ENCODE results near the gene LRRC10. TPM values are rescaled to one million over a fixed set of nuclear protein-coding genes. Genes with fewer than 3 reads are reported as not detected.

LRRC10 gene
- total RNA-seq, 2 donors from 2014 or later = not detected

- no peaks in the 10 kb centered on the region for H3K9me3 Mint-ChIP-seq
- Histone ChIP-seq H3K27me3 (ENCODE audit: control insufficient read depth, insufficient read depth, low read length, poor library complexity, severe bottlenecking) (no peaks in the 10 kb centered on the region), H3K36me3 (ENCODE audit: control insufficient read depth, insufficient read depth, low read length) (no peaks in the 10 kb centered on the region), H3K9ac (ENCODE audit: extremely low read depth, low read length, poor library complexity, severe bottlenecking) (no peak overlapping the region), H3K4me1 (ENCODE audit: control insufficient read depth, insufficient read depth, low read length) (no peaks in the 10 kb centered on the region), H3K4me3 (ENCODE audit: low read length) (no peak overlapping the region), H3K27ac (ENCODE audit: low read depth, low read length) (no peak overlapping the region), H3K9me3 (ENCODE audit: control insufficient read depth, low read length) (no peaks in the 10 kb centered on the region)
- H3K36me3 Mint-ChIP-seq (ENCODE audit: low read depth) = no peaks in the 10 kb centered on the region
- no peak overlapping the region for H3K27ac Mint-ChIP-seq
- peak; percentile 70 for TF ChIP-seq CTCF (conservative IDR thresholded peaks at IDR 0.05)
- WGBS, 2 experiments (ENCODE audit: insufficient coverage in 1 of 2, insufficient read length in 1 of 2) = 93 to 95% methylated on average over 2 of the region's 2 CpGs
- no peak overlapping the region for H3K4me3 Mint-ChIP-seq
- DNase-seq = no peak
- H3K27me3 Mint-ChIP-seq (ENCODE audit: insufficient read depth) = no peaks in the 10 kb centered on the region
- H3K4me1 Mint-ChIP-seq = no peaks in the 10 kb centered on the region
Observed at GRCh38 chr12:69633061-69633460, 22.4 kb upstream of the LRRC10 start.

- H3K4me1 Mint-ChIP-seq = no peaks in the 10 kb centered on the region
- Histone ChIP-seq H3K9me3 (ENCODE audit: control insufficient read depth, low read length) (no peaks in the 10 kb centered on the region), H3K4me1 (ENCODE audit: control insufficient read depth, insufficient read depth, low read length) (no peaks in the 10 kb centered on the region), H3K9ac (ENCODE audit: extremely low read depth, low read length, poor library complexity, severe bottlenecking) (no peak overlapping the region), H3K4me3 (ENCODE audit: low read length) (no peak overlapping the region), H3K36me3 (ENCODE audit: control insufficient read depth, insufficient read depth, low read length) (no peaks in the 10 kb centered on the region), H3K27ac (ENCODE audit: low read depth, low read length) (no peak overlapping the region), H3K27me3 (ENCODE audit: control insufficient read depth, insufficient read depth, low read length, poor library complexity, severe bottlenecking) (no peaks in the 10 kb centered on the region)
- TF ChIP-seq CTCF (conservative IDR thresholded peaks at IDR 0.05) = peak; percentile 74
- H3K4me3 Mint-ChIP-seq = no peak overlapping the region
- no peaks in the 10 kb centered on the region for H3K27me3 Mint-ChIP-seq (ENCODE audit: insufficient read depth)
- no peak overlapping the region for H3K27ac Mint-ChIP-seq
- no peaks in the 10 kb centered on the region for H3K36me3 Mint-ChIP-seq (ENCODE audit: low read depth)
- H3K9me3 Mint-ChIP-seq = no peaks in the 10 kb centered on the region
- WGBS, 2 experiments (ENCODE audit: insufficient coverage in 1 of 2, insufficient read length in 1 of 2) = 88 to 90% methylated on average over 6 of the region's 6 CpGs
- peak; percentile 80 for DNase-seq
Observed at GRCh38 chr12:69630191-69630590, 19.5 kb upstream of the LRRC10 start.

GRCh38 chr12:69627501-69627900 lies 16.8 kb upstream of the LRRC10 start:
- 84 to 100% methylated on average over 2 to 8 of the region's 8 CpGs for WGBS, 2 experiments (ENCODE audit: insufficient coverage in 1 of 2, insufficient read length in 1 of 2)

More at GRCh38 chr12:69627501-69627900, 16.8 kb upstream of the LRRC10 start:
- H3K27ac ChIP-seq (ENCODE audit: low read depth, low read length) = no peak overlapping the region
- no peak for DNase-seq
- no peak overlapping the region for H3K9ac ChIP-seq (ENCODE audit: extremely low read depth, low read length, poor library complexity, severe bottlenecking)
- no peak overlapping the region for H3K4me3 ChIP-seq (ENCODE audit: low read length)
- no peak overlapping the region for H3K4me3 Mint-ChIP-seq
- H3K36me3 ChIP-seq (ENCODE audit: control insufficient read depth, insufficient read depth, low read length) = no peaks in the 10 kb centered on the region
- no peak for TF ChIP-seq CTCF (conservative IDR thresholded peaks at IDR 0.05)
- no peaks in the 10 kb centered on the region for H3K9me3 ChIP-seq (ENCODE audit: control insufficient read depth, low read length)
- no peaks in the 10 kb centered on the region for H3K27me3 Mint-ChIP-seq (ENCODE audit: insufficient read depth)
- H3K9me3 Mint-ChIP-seq = no peaks in the 10 kb centered on the region
- no peaks in the 10 kb centered on the region for H3K27me3 ChIP-seq (ENCODE audit: control insufficient read depth, insufficient read depth, low read length, poor library complexity, severe bottlenecking)
- no peak overlapping the region for H3K27ac Mint-ChIP-seq
- no peaks in the 10 kb centered on the region for H3K4me1 ChIP-seq (ENCODE audit: control insufficient read depth, insufficient read depth, low read length)
- no peaks in the 10 kb centered on the region for H3K4me1 Mint-ChIP-seq
- H3K36me3 Mint-ChIP-seq (ENCODE audit: low read depth) = no peaks in the 10 kb centered on the region

Measured in endodermal cell (in vitro differentiated cells).